CD4-positive, alpha-beta T cell treated with Interleukin-17A for 4 hours (primary cell): ENCODE measurements around the gene ZNF443.
"Not testable (repeated sequence)": the region's sequence is repeated elsewhere in the genome, so short reads cannot be mapped to it uniquely, and the experiment has no call there.

Source experiments
- DNase-seq: peaks from one replicate; pipeline ENCODE4 v3.0.0-alpha.2; 2020; ENCODE audit warnings: mixed read lengths

Gene ZNF443

DNA sequence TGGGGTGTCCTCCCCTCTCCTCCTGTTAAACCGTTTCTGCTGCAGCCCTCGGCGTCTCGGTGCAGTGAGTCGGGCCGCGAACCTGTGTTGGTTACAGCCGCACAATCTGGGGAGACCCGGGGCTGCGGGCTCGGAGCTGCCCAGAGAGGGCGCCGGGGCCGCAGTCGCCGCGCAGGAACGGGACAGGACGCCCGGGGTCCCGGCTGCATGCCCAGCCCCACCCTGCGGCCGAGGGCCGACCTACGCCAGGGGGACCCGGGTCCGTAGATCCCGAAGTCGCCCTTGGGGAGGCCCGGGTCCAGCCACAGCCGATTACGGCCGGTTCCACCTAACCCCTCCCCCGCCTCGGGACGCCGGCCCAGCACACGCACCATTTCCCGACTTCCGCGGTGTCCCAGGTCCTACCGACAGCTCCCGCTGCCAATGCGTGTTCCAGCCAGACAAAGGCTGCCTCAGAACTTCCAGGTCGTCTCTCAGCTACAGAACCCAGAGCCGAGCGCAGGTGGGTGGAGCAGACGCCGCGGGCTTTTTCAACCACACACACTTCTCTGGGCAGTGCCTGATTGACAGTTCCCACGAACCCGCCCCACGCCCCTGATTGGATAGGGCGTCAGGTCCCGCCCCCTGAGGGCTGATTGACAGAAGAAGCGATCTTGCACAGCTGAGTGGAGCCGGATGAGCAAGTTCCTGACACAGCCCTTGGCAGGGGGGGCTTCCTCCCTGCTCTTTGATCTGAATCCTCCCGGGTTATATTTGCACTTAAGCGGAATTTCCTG lies at the start of gene ZNF443:
Gene ZNF443, minus strand, starts transcription at position 481 of the 776 bp plus-strand sequence. Its CDS starts 107 bp downstream, at position 374.
- peak; percentile 99 for DNase-seq

DNA sequence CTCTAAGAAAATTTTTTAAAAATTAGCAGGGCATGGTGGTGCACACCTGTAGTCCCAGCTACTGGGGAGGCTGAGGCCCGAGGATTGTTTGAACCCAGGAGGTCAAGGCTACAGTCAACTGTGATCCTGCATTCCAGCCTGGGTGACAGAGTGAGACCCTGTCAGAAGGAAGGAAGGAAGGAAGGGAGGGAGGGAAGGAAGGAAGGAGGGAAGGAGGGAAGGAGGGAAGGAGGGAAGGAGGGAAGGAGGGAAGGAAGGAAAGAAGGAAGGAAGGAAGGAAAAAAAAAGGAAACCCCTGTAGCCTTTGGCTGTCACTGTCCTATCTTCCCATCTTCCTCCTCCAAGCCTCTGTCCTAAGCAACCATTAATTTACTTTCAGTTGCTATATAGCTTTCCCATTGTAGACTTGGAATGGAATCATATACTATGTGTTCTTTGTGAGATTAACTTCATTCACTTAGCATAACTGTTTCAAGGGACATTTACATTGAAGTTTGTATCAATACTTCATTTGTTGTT lies 45.5 kb upstream of the ZNF443 start:
- DNase-seq: not testable (repeated sequence)

DNA sequence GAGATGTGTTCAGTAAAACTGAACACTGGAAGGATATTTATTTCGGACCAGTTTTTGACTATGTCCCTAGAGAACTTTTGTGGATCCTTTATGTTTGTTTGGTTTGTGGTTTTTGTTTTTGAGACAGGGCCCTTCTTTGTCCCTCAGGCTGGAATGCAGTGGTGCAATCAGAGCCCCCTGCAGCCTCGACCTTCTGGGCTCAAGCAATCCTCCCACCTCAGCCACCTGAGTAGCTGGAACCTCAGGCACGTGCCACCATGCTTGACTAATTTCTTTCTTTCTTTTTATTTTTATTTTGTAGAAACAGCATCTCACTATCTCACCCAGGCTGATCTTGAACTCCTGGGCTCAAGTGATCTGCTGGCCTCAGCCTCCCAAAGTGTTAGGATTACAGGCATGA lies 44.8 kb upstream of the ZNF443 start:
- no peak for DNase-seq

DNA sequence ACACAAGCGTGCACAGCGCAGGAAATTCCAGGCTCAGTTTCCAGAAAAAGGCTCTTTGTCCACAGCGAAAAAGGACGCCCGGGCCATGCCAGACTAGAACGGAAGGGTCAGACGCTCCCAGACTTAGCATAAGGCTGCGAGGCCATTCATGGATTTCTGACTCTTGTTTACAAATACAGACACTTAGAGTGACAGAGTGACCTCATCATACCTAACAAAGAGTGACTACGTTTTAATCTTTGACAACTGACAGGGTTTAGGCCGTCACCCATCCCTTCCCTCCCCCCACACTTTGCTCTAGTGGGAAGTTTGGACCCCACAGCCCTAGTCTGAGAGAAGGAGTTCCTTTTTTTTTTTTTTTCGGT lies 44.2 kb upstream of the ZNF443 start:
- DNase-seq: no peak

DNA sequence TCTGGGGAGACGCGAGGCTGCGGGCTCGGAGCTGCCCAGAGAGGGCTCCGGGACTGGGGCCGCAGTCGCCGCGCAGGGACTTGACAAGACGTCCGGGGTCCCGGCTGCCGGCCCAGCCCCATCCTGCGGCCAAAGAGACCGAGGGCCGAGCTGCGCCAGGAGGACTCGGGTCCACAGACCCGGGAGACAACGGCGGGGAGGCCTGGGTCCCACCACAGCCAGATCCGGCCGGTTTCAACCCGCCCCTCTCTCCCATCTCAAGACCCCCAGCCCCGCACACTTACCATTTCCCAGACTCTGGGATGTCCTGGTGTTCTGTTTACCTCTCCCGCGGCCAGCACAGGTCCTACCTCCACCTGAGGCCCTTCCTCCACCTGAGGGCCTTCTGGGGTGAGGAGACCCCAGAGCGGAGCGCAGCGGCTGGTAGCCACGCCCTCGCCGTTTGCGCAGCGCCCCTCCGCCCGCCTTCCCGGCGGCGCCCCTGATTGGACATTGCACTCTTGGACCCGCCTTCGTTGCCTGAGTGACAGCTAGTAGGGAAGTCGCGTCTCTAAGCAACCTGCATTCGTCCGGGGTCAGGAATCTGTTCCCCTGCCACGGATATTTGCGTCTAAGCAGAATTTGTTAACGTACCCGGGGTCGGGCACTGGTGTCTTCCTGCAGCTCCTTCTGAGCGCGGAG lies 43.7 kb upstream of the ZNF443 start, which contains the start of gene ZNF709:
Gene ZNF709, minus strand, starts transcription at position 446 of the 681 bp plus-strand sequence. Its CDS starts 159 bp downstream, at position 287.
- DNase-seq: peak; percentile 92

DNA sequence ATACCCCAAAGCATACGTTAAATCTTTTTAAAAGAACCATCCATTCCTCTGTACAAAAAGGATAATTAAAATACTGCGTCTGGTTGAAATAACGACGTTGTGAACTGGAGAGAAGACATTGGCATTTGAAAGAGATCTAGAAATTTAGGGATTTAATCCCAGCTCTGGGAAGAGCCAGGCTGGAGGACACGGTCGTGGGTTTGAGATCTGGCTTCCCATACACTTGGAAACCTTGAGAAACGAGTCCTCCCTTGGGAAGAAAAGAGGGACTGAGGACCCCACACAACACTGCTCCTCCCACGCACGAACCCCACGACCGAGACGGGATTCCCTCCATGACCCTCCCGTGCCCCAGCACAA lies 43.2 kb upstream of the ZNF443 start:
- DNase-seq: no peak

DNA sequence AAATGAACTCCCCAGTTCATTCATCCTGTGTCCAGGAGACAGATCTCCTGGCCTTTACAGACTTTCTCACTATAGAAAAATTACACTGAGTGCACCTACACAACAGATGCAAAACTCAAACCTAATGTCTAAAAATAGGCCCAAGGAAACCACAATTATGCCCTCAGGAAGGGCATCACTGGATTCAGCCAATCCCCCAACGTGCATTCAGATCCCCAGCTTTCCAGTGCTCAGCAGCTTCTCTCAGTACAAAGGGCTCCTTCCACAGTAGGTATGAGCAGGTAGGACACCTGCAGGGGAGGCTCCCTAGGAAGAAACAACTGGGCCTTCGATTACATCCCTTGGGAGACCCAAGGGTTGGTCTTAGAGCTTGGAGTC lies 41.7 kb upstream of the ZNF443 start:
- no peak for DNase-seq

DNA sequence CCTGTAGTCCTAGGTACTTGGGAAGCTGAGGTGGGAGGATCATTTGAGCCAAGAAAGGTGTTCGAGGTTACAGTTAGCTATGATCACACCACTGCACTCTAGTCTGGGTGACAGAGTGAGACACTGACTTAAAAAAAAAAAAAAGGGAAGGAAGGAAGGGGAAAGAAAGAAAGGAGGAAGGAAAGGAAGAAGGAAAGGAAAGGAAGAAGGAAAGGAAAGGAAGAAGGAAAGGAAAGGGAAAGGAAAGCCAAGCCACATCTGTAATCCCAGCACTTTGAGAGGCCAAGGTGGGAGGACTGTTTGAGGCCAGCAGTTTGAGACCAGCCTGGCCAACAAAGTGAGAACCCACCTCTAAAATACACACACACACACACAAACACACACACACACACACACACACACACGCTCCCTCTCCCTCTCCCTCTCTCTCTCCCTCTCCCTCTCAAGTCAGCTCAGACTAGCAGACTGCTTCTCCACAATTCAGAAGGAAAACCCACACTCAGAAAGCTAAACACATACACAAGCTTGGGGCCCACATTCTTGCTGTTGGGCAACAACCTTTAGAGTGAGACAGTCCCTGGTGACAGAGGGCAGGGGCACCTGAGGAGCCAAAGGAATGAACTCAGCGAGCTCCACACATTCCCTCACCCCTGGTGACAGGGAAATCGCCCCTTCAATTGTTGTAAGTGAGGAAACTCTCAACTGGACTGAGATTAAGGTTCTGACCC lies 41.1 kb upstream of the ZNF443 start:
- DNase-seq: no peak

DNA sequence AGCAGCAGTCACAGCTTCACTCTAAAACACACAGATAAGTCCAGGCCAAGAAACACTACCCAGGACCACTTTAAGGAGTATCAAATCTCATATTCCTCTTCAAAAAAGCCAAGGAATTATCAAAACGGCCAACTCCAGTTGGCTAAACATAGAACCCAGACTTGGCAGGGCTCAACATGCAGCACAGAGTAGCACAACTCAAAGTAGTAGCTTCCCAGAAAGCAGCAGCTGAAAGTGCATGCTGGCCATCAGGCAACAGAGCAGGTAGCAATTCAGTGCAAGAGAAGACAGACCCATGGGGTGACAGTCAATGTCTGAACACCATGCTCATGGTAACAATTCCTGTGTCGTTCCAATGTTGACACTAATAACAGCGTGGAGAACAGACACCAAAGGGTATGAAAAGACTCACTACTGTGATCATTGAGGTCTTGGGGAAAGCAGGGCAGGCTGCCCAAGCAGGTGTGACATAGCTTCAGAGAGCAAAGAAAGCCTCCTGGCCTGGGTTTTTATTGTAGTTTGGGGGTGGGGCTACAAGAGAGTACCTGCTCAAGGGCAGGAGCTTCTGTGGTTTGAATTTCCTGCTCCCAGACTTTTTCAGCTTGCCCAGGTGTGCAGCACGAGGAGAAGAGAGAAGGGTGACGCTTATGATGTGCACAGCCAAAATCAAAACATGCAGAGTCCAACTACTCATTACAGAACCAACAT lies 37.6 kb upstream of the ZNF443 start:
- DNase-seq: peak; percentile 25

DNA sequence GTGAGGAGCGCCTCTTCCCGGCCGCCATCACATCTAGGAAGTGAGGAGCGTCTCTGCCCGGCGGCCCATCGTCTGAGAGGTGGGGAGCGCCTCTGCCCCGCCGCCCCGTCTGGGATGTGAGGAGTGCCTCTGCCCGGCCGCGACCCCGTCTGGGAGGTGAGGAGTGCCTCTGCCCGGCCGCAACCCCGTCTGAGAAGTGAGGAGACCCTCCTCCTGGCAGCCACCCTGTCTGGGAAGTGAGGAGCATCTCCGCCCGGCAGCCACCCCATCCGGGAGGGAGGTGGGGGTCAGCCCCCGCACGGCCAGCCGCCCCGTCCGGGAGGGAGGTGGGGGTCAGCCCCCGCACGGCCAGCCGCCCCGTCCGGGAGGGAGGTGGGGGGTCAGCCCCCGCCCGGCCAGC lies 26.8 kb upstream of the ZNF443 start:
- not testable (repeated sequence) for DNase-seq

DNA sequence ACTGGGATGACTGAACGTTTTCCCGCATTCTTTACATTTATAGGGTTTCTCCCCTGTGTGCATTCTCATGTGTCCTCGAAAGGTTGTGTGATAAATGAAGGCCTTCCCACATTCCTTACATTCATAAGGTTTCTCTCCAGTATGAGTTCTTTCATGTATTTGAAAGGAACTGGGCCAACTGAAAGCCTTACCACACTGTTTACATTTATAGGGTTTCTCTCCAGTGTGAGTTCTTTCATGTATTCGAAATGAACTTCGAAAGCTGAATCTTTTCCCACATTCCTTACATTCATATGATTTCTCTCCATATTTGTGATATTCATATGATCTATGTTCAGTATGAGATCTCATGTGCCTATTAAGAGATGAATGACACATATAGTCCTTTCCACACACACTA lies 24.4 kb upstream of the ZNF443 start:
- no peak for DNase-seq

DNA sequence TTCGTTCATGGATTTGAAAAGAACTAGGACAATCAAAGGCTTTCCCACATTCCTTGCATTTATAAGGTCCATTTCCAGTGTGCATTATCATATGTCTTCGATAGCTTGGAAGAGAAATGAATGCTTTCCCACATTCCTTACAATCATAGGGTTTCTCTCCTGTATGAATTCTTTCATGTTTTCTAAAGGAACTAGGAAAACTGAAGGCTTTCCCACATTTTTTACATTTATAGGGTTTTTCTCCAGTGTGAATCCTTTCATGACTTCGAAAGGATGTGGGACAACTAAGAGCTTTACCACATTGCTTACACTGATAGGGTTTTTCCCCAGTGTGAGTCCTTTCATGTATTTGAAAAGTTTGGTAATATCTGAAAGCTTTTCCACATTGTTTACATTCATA lies 23.9 kb upstream of the ZNF443 start:
- DNase-seq: no peak

DNA sequence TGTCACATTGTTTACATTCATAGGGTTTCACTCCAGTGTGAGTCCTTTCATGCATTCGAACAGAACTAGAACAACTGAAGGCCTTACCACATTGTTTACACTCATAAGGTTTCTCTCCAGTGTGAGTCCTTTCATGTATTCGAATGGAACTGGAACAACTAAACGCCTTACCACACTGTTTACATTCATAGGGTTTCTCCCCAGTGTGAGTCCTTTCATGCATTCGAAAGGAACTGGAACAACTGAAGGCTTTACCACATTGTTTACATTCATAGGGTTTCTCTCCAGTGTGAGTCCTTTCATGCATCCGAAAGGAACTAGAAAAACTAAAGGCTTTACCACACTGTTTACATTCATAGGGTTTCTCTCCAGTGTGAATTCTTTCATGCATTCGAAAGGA lies 23.3 kb upstream of the ZNF443 start:
- not testable (repeated sequence) for DNase-seq

DNA sequence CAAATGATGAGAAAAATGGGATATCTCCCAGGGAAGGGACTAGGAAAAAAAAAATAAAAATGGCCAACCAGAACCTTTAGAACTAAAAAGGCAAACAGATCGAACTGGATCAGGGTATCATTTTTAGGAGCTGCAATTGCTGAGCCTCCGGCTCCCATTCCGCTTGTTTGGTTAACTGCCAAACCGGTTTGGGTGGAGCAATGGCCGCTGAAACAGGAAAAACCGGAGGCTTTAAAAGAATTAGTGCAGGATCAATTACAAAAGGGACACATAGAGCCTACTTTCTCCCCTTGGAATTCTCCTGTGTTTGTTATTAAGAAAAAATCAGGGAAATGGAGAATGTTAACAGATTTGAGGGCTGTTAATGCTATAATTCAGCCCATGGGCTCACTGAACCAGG lies 12.7 kb upstream of the ZNF443 start:
- DNase-seq: no peak

DNA sequence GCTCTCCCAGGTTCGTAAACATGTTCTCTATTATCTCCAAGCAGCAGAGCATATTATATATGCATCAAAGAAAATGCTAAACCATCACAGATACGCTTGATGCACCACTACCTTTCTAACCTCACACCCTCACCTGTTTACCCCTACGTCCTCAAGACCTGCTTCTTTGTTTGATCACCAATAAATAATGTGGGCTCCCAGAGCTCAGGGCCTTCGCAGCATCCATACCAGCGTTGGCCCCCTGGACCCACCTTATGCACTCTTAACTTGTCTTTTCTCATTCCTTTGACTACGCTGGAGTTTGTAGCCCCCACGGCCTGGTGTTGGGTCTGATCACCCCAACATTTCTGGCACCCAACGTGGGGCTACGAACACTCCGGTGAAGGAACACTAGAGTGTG lies 10.0 kb upstream of the ZNF443 start:
- no peak for DNase-seq

DNA sequence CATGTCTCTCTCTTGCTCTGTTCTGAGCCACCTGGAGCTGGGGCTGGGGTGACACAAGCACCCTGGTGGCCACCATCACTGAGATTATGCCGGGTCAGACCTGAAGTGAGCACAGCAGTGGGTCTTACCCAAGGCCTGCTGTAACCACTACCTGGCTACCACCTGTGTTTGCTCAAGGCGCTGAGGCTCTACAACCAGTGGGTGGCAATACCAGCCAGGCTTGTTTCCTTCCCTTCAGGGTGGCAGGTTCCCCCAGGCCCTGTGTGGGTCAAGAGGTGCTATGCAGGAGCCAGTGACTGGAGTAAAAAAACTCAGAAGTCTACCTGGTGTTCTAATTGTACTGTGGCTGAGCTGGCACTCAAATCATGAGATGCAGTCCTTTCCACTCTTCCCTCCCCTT lies 8.0 kb upstream of the ZNF443 start:
- no peak for DNase-seq

DNA sequence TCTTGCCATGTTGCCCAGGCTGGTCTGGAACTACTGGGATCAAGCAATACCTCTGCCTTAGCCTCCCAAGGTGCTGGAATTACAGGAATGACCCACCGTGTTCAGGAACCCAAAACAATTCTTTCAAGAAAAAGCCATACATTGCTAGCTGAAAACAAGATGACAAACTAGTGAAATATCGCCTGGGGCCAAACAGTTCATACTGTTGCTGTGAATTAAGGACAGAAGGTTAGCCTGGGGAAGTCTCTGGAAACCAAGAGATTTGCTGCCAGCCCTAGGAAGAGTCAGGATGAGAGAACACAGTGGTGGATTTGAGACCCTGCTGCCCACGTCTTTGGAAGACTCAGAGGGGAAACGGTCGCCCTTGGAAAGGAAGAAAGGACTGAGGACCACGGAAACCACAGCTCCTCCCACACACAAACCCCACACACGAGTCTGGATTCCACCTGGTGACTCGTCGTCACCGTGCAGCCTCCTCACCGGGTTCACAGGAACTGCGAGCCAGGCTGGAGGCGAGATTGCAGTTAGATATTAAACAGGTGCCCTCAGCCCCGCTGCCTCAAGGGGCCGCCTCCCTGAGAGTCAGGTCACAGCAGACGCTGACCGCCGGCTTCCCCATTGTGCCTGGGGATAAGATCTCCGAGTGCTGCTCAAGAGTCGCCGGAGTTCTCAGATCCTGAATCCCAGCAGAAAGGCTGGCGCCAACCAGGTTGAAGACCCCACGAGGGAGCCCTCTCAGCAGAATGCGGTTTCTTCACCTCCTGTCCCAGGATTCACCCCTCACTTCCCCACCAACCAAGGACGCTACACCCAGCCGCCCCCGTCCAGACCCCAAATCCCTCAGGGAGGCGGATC lies 908 bp downstream of the ZNF443 start:
- peak; percentile 29 for DNase-seq

DNA sequence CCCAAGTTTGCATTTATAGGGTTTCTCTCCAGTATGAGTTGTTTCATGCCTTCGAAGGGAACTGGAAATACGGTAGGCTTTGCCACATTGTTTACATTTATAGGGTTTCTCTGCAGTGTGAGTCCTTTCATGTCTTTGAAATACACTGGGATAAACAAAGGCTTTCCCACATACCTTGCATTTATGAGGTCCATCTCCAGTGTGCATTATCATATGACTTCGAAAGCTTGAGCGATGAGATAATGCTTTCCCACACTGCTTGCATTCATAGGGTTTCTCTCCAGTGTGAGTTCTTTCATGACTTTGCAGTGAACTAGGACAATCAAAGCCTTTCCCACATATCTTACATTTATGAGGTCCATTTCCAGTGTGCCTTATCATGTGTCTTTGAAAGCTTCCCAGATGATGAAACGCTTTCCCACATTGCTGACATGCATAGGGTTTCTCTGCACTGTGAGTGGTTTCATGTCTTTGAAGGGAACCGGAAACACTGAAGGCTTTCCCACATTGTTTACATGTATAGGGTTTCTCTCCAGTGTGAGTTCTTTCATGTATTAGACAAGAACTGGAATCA lies 10.0 kb downstream of the ZNF443 start:
- DNase-seq: not testable (repeated sequence)

DNA sequence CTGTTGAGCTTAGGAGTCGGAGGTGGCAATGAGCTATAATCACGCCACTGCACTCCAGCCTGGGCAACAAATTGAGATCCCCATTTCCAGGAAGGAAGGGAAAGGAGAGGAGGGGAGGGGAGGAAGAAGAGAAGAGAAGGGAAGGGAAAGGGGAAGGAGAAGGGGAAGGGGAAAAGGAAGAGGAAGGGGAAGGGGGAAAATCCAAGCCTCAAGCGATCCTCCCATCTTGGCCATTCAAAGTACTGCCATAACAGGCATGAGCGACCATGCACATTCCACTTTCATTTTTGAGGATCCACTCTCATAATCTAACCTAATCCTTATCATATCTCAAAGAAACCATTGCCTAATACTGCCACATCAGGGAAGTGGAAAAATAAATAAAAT lies 14.9 kb downstream of the ZNF443 start:
- no peak for DNase-seq

DNA sequence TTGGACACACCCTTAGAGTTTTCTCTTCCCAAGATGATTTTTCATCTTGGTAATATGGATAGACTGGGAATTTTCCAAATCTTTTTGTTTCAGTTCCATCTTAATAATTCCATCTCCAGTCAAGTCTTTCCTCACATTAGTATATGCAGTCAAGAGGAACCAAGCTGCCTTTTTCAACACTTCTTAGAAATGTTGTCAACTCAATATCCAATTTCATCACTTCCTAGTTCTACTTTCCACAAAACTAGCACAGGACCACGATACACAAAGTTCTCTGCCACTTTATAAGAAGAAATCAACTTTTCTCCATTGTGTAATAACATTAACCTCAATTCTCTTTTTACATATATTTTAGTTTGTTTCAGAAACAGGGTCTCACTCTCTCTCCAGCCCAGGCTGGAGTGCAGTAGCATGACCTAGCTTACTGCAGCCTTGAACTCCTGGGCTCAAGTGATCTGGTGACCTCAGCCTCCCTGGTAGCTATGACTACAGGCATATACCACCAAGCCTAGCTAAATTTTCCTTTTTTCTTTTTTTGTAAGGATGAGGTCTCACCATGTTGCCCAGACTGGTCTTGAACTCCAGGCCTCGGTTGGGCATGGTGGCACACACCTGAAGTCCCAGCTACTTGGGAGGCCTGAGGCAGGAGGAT lies 15.5 kb downstream of the ZNF443 start:
- no peak for DNase-seq

DNA sequence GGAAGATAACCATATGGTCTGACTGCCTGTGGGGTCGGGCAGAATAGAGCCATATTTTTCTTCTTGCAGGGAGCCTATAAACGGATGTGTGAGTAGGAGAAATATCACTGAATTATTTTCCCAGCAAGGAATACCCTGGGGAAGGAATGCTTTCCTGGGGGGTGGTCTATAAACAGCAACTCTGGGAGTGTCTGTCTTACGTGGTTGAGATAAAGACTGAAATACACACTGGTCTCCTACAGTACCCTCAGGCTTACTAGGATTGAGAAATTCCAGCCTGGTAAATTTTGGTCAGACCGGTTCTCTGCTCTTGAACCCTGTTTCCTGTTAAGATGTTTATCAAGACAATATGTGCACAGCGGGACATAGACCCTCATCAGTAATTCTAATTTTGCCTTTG lies 23.5 kb downstream of the ZNF443 start:
- not testable (repeated sequence) for DNase-seq
